CD14-positive monocyte (primary cell): ENCODE measurements around the gene SUZ12. TPM values are rescaled to one million over a fixed set of nuclear protein-coding genes. Genes with fewer than 3 reads are reported as not detected.
"Not testable (repeated sequence)": the region's sequence is repeated elsewhere in the genome, so short reads cannot be mapped to it uniquely, and the experiment has no call there.

ENCODE experiments used
- DNase-seq, 3 donors: peaks; one replicate each; pipeline ENCODE4 v3.0.0-alpha.2; 2011 to 2022
- H2AFZ ChIP-seq: 2 replicates; pipeline ENCODE4 v1.6.0; 2012; ENCODE audit warnings: mild to moderate bottlenecking, low read depth, low read length, inconsistent platforms; ENCODE audit not compliant: insufficient read depth, poor library complexity, severe bottlenecking
- H3K27ac ChIP-seq, 2 donors: 1 replicate in 1 of 2; 2 replicates in 1 of 2; pipeline ENCODE4 v1.5.1; 2012 to 2013; ENCODE audit warnings: low read length in 2 of 2, control low read depth in 1 of 2, inconsistent platforms in 1 of 2, low read depth in 1 of 2, mild to moderate bottlenecking in 1 of 2
- H3K27me3 ChIP-seq, 2 donors: one replicate each; pipeline versions ENCODE4 v1.6.0 to v1.6.1; 2011 to 2013; ENCODE audit warnings: low read length in 2 of 2; ENCODE audit not compliant: control insufficient read depth in 2 of 2, insufficient read depth in 2 of 2
- H3K36me3 ChIP-seq, 2 donors: replicated peaks in 1 of 2; 1 replicate in 1 of 2; 2 replicates in 1 of 2; pipeline versions ENCODE4 v1.5.1 to v1.6.1; 2012 to 2013; ENCODE audit warnings: low read length in 2 of 2, control low read depth in 1 of 2, inconsistent platforms in 1 of 2, mild to moderate bottlenecking in 1 of 2; ENCODE audit not compliant: insufficient read depth in 2 of 2, control insufficient read depth in 1 of 2
- H3K4me1 ChIP-seq, 2 donors: 1 replicate in 1 of 2; 2 replicates in 1 of 2; pipeline versions ENCODE4 v1.5.1 to v1.6.1; 2012 to 2013; ENCODE audit warnings: low read length in 2 of 2, control low read depth in 1 of 2, inconsistent platforms in 1 of 2, mild to moderate bottlenecking in 1 of 2, moderate library complexity in 1 of 2; ENCODE audit not compliant: insufficient read depth in 2 of 2, control insufficient read depth in 1 of 2
- H3K4me2 ChIP-seq: replicated peaks from 2 replicates; pipeline ENCODE3; 2012; ENCODE audit warnings: low read length, moderate library complexity, mild to moderate bottlenecking; ENCODE audit not compliant: poor library complexity, severe bottlenecking; ENCODE audit errors: extremely low read depth
- H3K4me3 ChIP-seq, 3 experiments: fragments of 200-600 bp in 1 of 3; sonication (generic) in 1 of 3; replicated peaks in 1 of 3; 1 replicate in 2 of 3; 2 replicates in 1 of 3; pipeline ENCODE4 v1.5.1; 2011 to 2013; ENCODE audit warnings: low read length in 3 of 3, mild to moderate bottlenecking in 3 of 3, control low read depth in 2 of 3, low read depth in 2 of 3, inconsistent platforms in 1 of 3, moderate library complexity in 1 of 3
- H3K79me2 ChIP-seq: 2 replicates; pipeline ENCODE4 v1.6.0; 2012; ENCODE audit warnings: mild to moderate bottlenecking, control low read depth, inconsistent platforms, low read length, moderate library complexity; ENCODE audit not compliant: insufficient read depth
- H3K9ac ChIP-seq: 2 replicates; pipeline ENCODE4 v1.6.0; 2017; ENCODE audit warnings: low read length, mild to moderate bottlenecking; ENCODE audit not compliant: insufficient read depth, poor library complexity, severe bottlenecking
- H3K9me3 ChIP-seq, 2 donors: replicated peaks in 1 of 2; 1 replicate in 1 of 2; 2 replicates in 1 of 2; pipeline versions ENCODE4 v1.5.1 to v1.6.1; 2012 to 2013; ENCODE audit warnings: low read length in 2 of 2, control low read depth in 1 of 2; ENCODE audit not compliant: control insufficient read depth in 1 of 2, insufficient read depth in 1 of 2
- H4K20me1 ChIP-seq: 2 replicates; pipeline ENCODE4 v1.6.0; 2012; ENCODE audit warnings: mild to moderate bottlenecking, low read length, control low read depth, moderate library complexity; ENCODE audit not compliant: insufficient read depth
- H3K27ac Mint-ChIP-seq, 7 donors: one replicate each; pipeline ENCODE4 v1.8.0; 2020; ENCODE audit warnings: mild to moderate bottlenecking in 7 of 7, mixed read lengths in 7 of 7, moderate library complexity in 6 of 7, inconsistent platforms in 2 of 7
- H3K27me3 Mint-ChIP-seq, 3 donors: one replicate each; pipeline ENCODE4 v1.8.0; 2021 to 2022; ENCODE audit warnings: low read depth in 3 of 3, mild to moderate bottlenecking in 3 of 3, mixed read lengths in 3 of 3, moderate library complexity in 3 of 3, inconsistent platforms in 1 of 3
- H3K36me3 Mint-ChIP-seq, 2 donors: one replicate each; pipeline ENCODE4 v1.8.0; 2020; ENCODE audit warnings: mixed read lengths in 2 of 2, inconsistent platforms in 1 of 2, mild to moderate bottlenecking in 1 of 2
- H3K4me1 Mint-ChIP-seq: one replicate; pipeline ENCODE4 v1.8.0; 2020; ENCODE audit warnings: mild to moderate bottlenecking, mixed read lengths
- H3K4me3 Mint-ChIP-seq, 2 donors: one replicate each; pipeline ENCODE4 v1.8.0; 2020; ENCODE audit warnings: mild to moderate bottlenecking in 2 of 2, mixed read lengths in 2 of 2, moderate library complexity in 1 of 2
- H3K9me3 Mint-ChIP-seq, 7 donors: one replicate each; pipeline ENCODE4 v1.8.0; 2020 to 2022; ENCODE audit warnings: mixed read lengths in 7 of 7, mild to moderate bottlenecking in 6 of 7, moderate library complexity in 6 of 7, inconsistent platforms in 2 of 7
- WGBS: methylation state at CpG from one replicate; pipeline ENCODE4 v1.1.5; 2013; ENCODE audit warnings: missing lambda C conversion rate; ENCODE audit not compliant: insufficient coverage; 5-methylcytosine and 5-hydroxymethylcytosine counted together
- intact Hi-C, 2 donors: fragments of 100-400 bp; cut with micrococcal nuclease; formaldehyde crosslinking; loops; one replicate each; pipeline versions ENCODE4 v1.15.0 to v1.15.1; 2023
- polyA plus RNA-seq, 3 donors: library from polyadenylated mRNA; depleted of rRNA in 1 of 3; unstranded in 2 of 3; stranded (reverse) in 1 of 3; fragments of 300-500 nt in 2 of 3; fragments of >200 nt in 1 of 3; fragmentation: Illumina TruSeq in 2 of 3; gene quantifications; 1 replicate in 2 of 3; 2 replicates in 1 of 3; pipeline ENCODE4 v1.2.3, GENCODE V29; 2012 to 2021
- TF ChIP-seq, protein P1 (sequence below): fragments of 200-600 bp; IDR thresholded peaks from one replicate; pipeline ENCODE4 v1.8.0; 2022; ENCODE audit warnings: antibody characterized with exemption, mild to moderate bottlenecking

The SUZ12 gene
- polyA plus RNA-seq, 3 donors, result 6.3 to 9.9 (median 7.9) TPM

GRCh38 chr17:31935512-31935911, 1.3 kb upstream of the SUZ12 start:
- H3K4me2 ChIP-seq, result no peak overlapping the region
- TF ChIP-seq, protein P1, sequence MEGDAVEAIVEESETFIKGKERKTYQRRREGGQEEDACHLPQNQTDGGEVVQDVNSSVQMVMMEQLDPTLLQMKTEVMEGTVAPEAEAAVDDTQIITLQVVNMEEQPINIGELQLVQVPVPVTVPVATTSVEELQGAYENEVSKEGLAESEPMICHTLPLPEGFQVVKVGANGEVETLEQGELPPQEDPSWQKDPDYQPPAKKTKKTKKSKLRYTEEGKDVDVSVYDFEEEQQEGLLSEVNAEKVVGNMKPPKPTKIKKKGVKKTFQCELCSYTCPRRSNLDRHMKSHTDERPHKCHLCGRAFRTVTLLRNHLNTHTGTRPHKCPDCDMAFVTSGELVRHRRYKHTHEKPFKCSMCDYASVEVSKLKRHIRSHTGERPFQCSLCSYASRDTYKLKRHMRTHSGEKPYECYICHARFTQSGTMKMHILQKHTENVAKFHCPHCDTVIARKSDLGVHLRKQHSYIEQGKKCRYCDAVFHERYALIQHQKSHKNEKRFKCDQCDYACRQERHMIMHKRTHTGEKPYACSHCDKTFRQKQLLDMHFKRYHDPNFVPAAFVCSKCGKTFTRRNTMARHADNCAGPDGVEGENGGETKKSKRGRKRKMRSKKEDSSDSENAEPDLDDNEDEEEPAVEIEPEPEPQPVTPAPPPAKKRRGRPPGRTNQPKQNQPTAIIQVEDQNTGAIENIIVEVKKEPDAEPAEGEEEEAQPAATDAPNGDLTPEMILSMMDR, result no peak
- H3K4me1 ChIP-seq, result peaks cover 12 to 22% of the 10 kb centered on the region in 2 donors
- Mint-ChIP-seq H3K9me3 (no peaks in the 10 kb centered on the region), H3K27ac (no peak overlapping the region), H3K4me3 (no peak overlapping the region), H3K36me3 (peaks cover 2 to 3% of the 10 kb centered on the region in 2 donors), H3K4me1 (peaks cover 23% of the 10 kb centered on the region), H3K27me3 (peaks cover 0 to 4% (median 0%) of the 10 kb centered on the region in 3 donors)
- DNase-seq, result no peak
- no peaks in the 10 kb centered on the region for H3K9me3 ChIP-seq
- WGBS, result 100% methylated on average over 3 of the region's 5 CpGs
- H3K4me3 ChIP-seq, result no peak overlapping the region
- no peaks in the 10 kb centered on the region for H3K27me3 ChIP-seq
- peak overlapping the region; percentile 77 for H2AFZ ChIP-seq
- intact Hi-C loops, result no loop called here
- H4K20me1 ChIP-seq, result peaks cover 7% of the 10 kb centered on the region
- H3K36me3 ChIP-seq, result no peaks in the 10 kb centered on the region
- no peak overlapping the region for H3K9ac ChIP-seq
- H3K27ac ChIP-seq, result no peak overlapping the region
- peaks cover 34% of the 10 kb centered on the region for H3K79me2 ChIP-seq

DNA sequence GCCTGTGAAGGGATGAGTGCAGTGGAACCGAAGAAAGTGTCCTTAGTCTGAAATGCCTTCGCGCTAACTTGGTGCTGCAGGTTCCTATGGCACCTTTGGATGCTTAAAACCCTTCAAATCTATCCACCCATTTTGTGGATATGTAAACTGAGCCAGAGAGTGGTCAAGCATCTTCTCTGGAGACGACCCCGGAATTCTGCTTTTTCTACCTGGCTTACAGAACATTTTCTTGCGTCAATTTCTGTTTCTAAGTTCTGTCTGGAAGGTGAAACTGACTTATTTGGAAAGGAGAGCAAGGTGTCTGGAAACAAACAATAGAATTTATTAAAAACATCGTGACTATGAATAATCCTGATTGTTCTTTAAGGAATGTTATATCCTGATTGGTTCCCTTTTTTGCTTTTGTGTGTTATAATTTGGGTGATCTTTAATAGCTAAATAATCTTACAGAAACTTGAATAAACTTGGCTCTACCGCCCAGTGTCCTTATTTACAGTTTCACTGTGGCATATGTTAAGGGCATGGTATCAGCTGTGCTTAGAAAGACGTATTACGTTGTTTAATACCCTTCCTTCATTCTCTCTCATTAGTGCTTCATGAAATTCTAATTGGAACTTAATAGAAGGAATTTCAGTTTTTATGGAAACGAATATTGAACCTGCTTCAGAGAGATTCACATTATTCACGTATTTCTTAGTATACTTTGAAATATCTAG, 1.3 kb downstream of the SUZ12 start:
- not testable (repeated sequence) for H3K9me3 Mint-ChIP-seq, H3K27me3 Mint-ChIP-seq
- H3K79me2 ChIP-seq, result peaks cover 59% of the 10 kb centered on the region

GRCh38 chr17:31941916-31942315, 5.1 kb downstream of the SUZ12 start:
- H3K4me3 Mint-ChIP-seq, H3K9me3 ChIP-seq, H3K9me3 Mint-ChIP-seq, H3K4me3 ChIP-seq, H3K4me2 ChIP-seq, H3K27me3 ChIP-seq, H4K20me1 ChIP-seq, H2AFZ ChIP-seq, H3K9ac ChIP-seq, intact Hi-C loops, H3K27ac ChIP-seq, DNase-seq, H3K27me3 Mint-ChIP-seq: not testable (repeated sequence)
- Mint-ChIP-seq H3K4me1 (peaks cover 13% of the 10 kb centered on the region), H3K27ac (peak overlapping the region in 1 of 7 donors; percentile 32), H3K36me3 (peaks cover 31 to 47% of the 10 kb centered on the region in 2 donors)
- WGBS, result 95% methylated on average over 10 of the region's 11 CpGs
- Histone ChIP-seq H3K79me2 (peaks cover 82% of the 10 kb centered on the region), H3K36me3 (peaks cover 13 to 44% of the 10 kb centered on the region in 2 donors), H3K4me1 (peaks cover 6 to 11% of the 10 kb centered on the region in 2 donors)

More for the DNA sequence above, 1.3 kb downstream of the SUZ12 start:
- DNase-seq, H3K9ac ChIP-seq, H3K27me3 ChIP-seq, H2AFZ ChIP-seq, H3K9me3 ChIP-seq, H4K20me1 ChIP-seq: not testable (repeated sequence)
- peak overlapping the region in 1 of 2 donors; percentile 26 for H3K27ac ChIP-seq
- H3K4me3 ChIP-seq, result peak overlapping the region; percentile 22 to 70 (median 44)
- H3K4me1 Mint-ChIP-seq, result peaks cover 16% of the 10 kb centered on the region
- peak overlapping the region in 2 of 7 donors; percentile 15 to 22 for H3K27ac Mint-ChIP-seq
- peak overlapping the region; percentile 60 to 66 for H3K4me3 Mint-ChIP-seq
- peaks cover 6 to 14% of the 10 kb centered on the region in 2 donors for H3K36me3 ChIP-seq
- H3K36me3 Mint-ChIP-seq, result peaks cover 15 to 26% of the 10 kb centered on the region in 2 donors
- intact Hi-C loops, result loop anchor here in 1 of 2 donors (2.0 kb wide), 1 partner anchor 37 kb away; the partner anchor contains the start of gene UTP6
- peak overlapping the region; percentile 57 for H3K4me2 ChIP-seq
- peaks cover 9 to 18% of the 10 kb centered on the region in 2 donors for H3K4me1 ChIP-seq
- no CpG with 5 or more reads among the region's 12 CpGs for WGBS

GRCh38 chr17:31942396-31942795, 5.6 kb downstream of the SUZ12 start:
- Histone ChIP-seq H3K79me2 (peaks cover 77% of the 10 kb centered on the region), H3K36me3 (peaks cover 13 to 49% of the 10 kb centered on the region in 2 donors), H3K4me1 (peaks cover 6 to 11% of the 10 kb centered on the region in 2 donors)
- DNase-seq, H3K9me3 ChIP-seq, H4K20me1 ChIP-seq, H3K27ac ChIP-seq, H3K4me3 ChIP-seq, intact Hi-C loops, H3K9me3 Mint-ChIP-seq, H3K4me2 ChIP-seq, H3K9ac ChIP-seq, H2AFZ ChIP-seq, H3K27me3 ChIP-seq, H3K4me3 Mint-ChIP-seq, H3K27me3 Mint-ChIP-seq: not testable (repeated sequence)
- H3K4me1 Mint-ChIP-seq, result peaks cover 13% of the 10 kb centered on the region
- WGBS, result 88% methylated on average over 1 of the region's 7 CpGs
- peaks cover 35 to 50% of the 10 kb centered on the region in 2 donors for H3K36me3 Mint-ChIP-seq
- peak overlapping the region in 1 of 7 donors; percentile 32 for H3K27ac Mint-ChIP-seq
